DOHH2 (cell line): ENCODE results near the gene REEP2.
A peak's percentile ranks its signal among the peaks of the same experiment; 100 is the strongest.

Experiments used
- H3F3A ChIP-seq: fragments of 200-600 bp; sonication (generic), shearing (Covaris generic); 2 replicates; pipeline ENCODE4 v1.6.0; 2016; ENCODE audit warnings: antibody characterized with exemption, mild to moderate bottlenecking; ENCODE audit not compliant: control insufficient read depth, insufficient read depth
- H3K27ac ChIP-seq: fragments of 200-600 bp; sonication (generic); 2 replicates; pipeline ENCODE4 v1.5.1; 2014; ENCODE audit warnings: low read depth, mild to moderate bottlenecking, low read length, moderate library complexity
- H3K27me3 ChIP-seq: fragments of 200-600 bp; sonication (generic); 2 replicates; pipeline ENCODE4 v1.6.1; 2014; ENCODE audit warnings: mild to moderate bottlenecking, low read length, mixed read lengths; ENCODE audit not compliant: control insufficient read depth
- H3K36me3 ChIP-seq: fragments of 200-600 bp; sonication (generic); 2 replicates; pipeline ENCODE4 v1.6.1; 2014; ENCODE audit warnings: mild to moderate bottlenecking, low read length, moderate library complexity, mixed read lengths; ENCODE audit not compliant: control insufficient read depth
- H3K4me1 ChIP-seq: fragments of 200-600 bp; sonication (generic); 2 replicates; pipeline ENCODE4 v1.6.1; 2014; ENCODE audit warnings: mild to moderate bottlenecking, low read length, mixed read lengths; ENCODE audit not compliant: control insufficient read depth
- H3K4me2 ChIP-seq: fragments of 200-600 bp; sonication (generic); 2 replicates; pipeline ENCODE4 v1.6.0; 2014; ENCODE audit warnings: mild to moderate bottlenecking, low read length, moderate library complexity
- H3K4me3 ChIP-seq: fragments of 200-600 bp; sonication (generic); 2 replicates; pipeline ENCODE4 v1.5.1; 2014; ENCODE audit warnings: mild to moderate bottlenecking, low read length, mixed read lengths
- H3K79me2 ChIP-seq: fragments of 200-600 bp; sonication (generic); 2 replicates; pipeline ENCODE4 v1.6.1; 2014; ENCODE audit warnings: mild to moderate bottlenecking, low read length, mixed read lengths; ENCODE audit not compliant: control insufficient read depth
- H3K9me2 ChIP-seq: fragments of 200-600 bp; sonication (generic); replicated peaks from 2 replicates; pipeline ENCODE4 v1.6.1; 2014; ENCODE audit warnings: mild to moderate bottlenecking, low read length, mixed read lengths; ENCODE audit not compliant: control insufficient read depth
- H3K9me3 ChIP-seq: fragments of 200-600 bp; sonication (generic); 2 replicates; pipeline ENCODE4 v1.6.1; 2014; ENCODE audit warnings: antibody characterized with exemption, low read length, mixed read lengths; ENCODE audit not compliant: control insufficient read depth, insufficient read depth
- H4K20me1 ChIP-seq: fragments of 200-600 bp; sonication (generic); 2 replicates; pipeline ENCODE4 v1.6.0; 2014; ENCODE audit warnings: low read depth, mild to moderate bottlenecking, antibody characterized with exemption, low read length, moderate library complexity; ENCODE audit not compliant: control insufficient read depth, insufficient read depth
- CTCF ChIP-seq: fragments of 200-600 bp; sonication (generic); IDR thresholded peaks from one replicate; pipeline ENCODE4 v1.5.1; 2014; ENCODE audit warnings: antibody characterized with exemption, mild to moderate bottlenecking, low read depth, low read length; ENCODE audit not compliant: poor library complexity, severe bottlenecking
- EZH2phosphoT487 ChIP-seq: fragments of 200-600 bp; sonication (generic); IDR thresholded peaks from 2 replicates; pipeline ENCODE4 v1.6.1; 2017; ENCODE audit warnings: borderline replicate concordance, mild to moderate bottlenecking, antibody characterized with exemption, low read length, moderate library complexity, mixed read lengths

REEP2 gene

GRCh38 chr5:138439477-138440158 lies 761 bp downstream of the REEP2 start:
- peaks cover 12% of the 10 kb centered on the region for H3K4me1 ChIP-seq
- TF ChIP-seq CTCF (no peak), EZH2phosphoT487 (no peak)
- peaks cover 19% of the 10 kb centered on the region for H3K36me3 ChIP-seq
- no peaks in the 10 kb centered on the region for H3K9me3 ChIP-seq
- 0 out of 2 replicates have a peak, but pooled peaks cover 5% of the 10 kb centered on the region for H3K27me3 ChIP-seq
- peak overlapping the region; percentile 90 for H3K4me2 ChIP-seq
- H3K9me2 ChIP-seq = no peaks in the 10 kb centered on the region
- H3K27ac ChIP-seq = no peak overlapping the region
- peak overlapping the region; percentile 73 for H3K4me3 ChIP-seq
- H3K79me2 ChIP-seq = no peaks in the 10 kb centered on the region
- peaks cover 19% of the 10 kb centered on the region for H3F3A ChIP-seq
- peaks cover 10% of the 10 kb centered on the region; the same call in 1 of the 2 replicates for H4K20me1 ChIP-seq

- no peak overlapping the region for H3K27ac ChIP-seq
- no peaks in the 10 kb centered on the region for H3K9me2 ChIP-seq
- TF ChIP-seq CTCF (no peak), EZH2phosphoT487 (no peak)
- no peaks in the 10 kb centered on the region for H3K9me3 ChIP-seq
- peaks cover 7% of the 10 kb centered on the region; the same call in 1 of the 2 replicates for H4K20me1 ChIP-seq
- H3K36me3 ChIP-seq = peaks cover 11% of the 10 kb centered on the region
- H3K79me2 ChIP-seq = no peaks in the 10 kb centered on the region
- no peak overlapping the region for H3K4me2 ChIP-seq
- 0 out of 2 replicates have a peak, but pooled peaks cover 5% of the 10 kb centered on the region for H3K27me3 ChIP-seq
- no peak overlapping the region for H3K4me3 ChIP-seq
- H3K4me1 ChIP-seq = peaks cover 12% of the 10 kb centered on the region
- peaks cover 19% of the 10 kb centered on the region for H3F3A ChIP-seq
Observed at GRCh38 chr5:138440159-138441073, 1.6 kb downstream of the REEP2 start.

- peaks cover 6% of the 10 kb centered on the region; the same call in 1 of the 2 replicates for H4K20me1 ChIP-seq
- no peak overlapping the region for H3K4me2 ChIP-seq
- no peaks in the 10 kb centered on the region for H3K9me3 ChIP-seq
- peaks cover 12% of the 10 kb centered on the region for H3K4me1 ChIP-seq
- no peaks in the 10 kb centered on the region for H3K9me2 ChIP-seq
- H3K79me2 ChIP-seq = no peaks in the 10 kb centered on the region
- H3F3A ChIP-seq = peaks cover 19% of the 10 kb centered on the region
- H3K4me3 ChIP-seq = no peak overlapping the region
- no peak overlapping the region for H3K27ac ChIP-seq
- TF ChIP-seq CTCF (no peak), EZH2phosphoT487 (no peak)
- H3K27me3 ChIP-seq = 0 out of 2 replicates have a peak, but pooled peaks cover 5% of the 10 kb centered on the region
- peaks cover 3% of the 10 kb centered on the region for H3K36me3 ChIP-seq
Observed at GRCh38 chr5:138441221-138441620, 2.4 kb downstream of the REEP2 start.
